ENCODE data around the gene CA10.

GRCh38 chr17:51933647-51934046 lies 224.9 kb downstream of the CA10 start:
- TF ChIP-seq FOXP2 (optimal IDR thresholded peaks at IDR 0.05; ENCODE audit: borderline replicate concordance, extremely low read depth, extremely low read length, insufficient read depth) (no peak), TAF1 (IDR thresholded peaks at IDR 0.05; ENCODE audit: borderline replicate concordance, insufficient read depth, low read length) (no peak)

All from PFSK-1 (cell line).